CD14-positive monocyte (primary cell): ENCODE measurements around the gene GOLIM4. TPM values are rescaled to one million over a fixed set of nuclear protein-coding genes. Genes with fewer than 3 reads are reported as not detected.

Experiments used
- DNase-seq, 3 donors: peaks; one replicate each; pipeline ENCODE4 v3.0.0-alpha.2; 2011 to 2022
- H2AFZ ChIP-seq: 2 replicates; pipeline ENCODE4 v1.6.0; 2012; ENCODE audit warnings: mild to moderate bottlenecking, low read depth, low read length, inconsistent platforms; ENCODE audit not compliant: insufficient read depth, poor library complexity, severe bottlenecking
- H3K27ac ChIP-seq, 2 donors: 1 replicate in 1 of 2; 2 replicates in 1 of 2; pipeline ENCODE4 v1.5.1; 2012 to 2013; ENCODE audit warnings: low read length in 2 of 2, control low read depth in 1 of 2, inconsistent platforms in 1 of 2, low read depth in 1 of 2, mild to moderate bottlenecking in 1 of 2
- H3K27me3 ChIP-seq, 2 donors: one replicate each; pipeline versions ENCODE4 v1.6.0 to v1.6.1; 2011 to 2013; ENCODE audit warnings: low read length in 2 of 2; ENCODE audit not compliant: control insufficient read depth in 2 of 2, insufficient read depth in 2 of 2
- H3K36me3 ChIP-seq, 2 donors: replicated peaks in 1 of 2; 1 replicate in 1 of 2; 2 replicates in 1 of 2; pipeline versions ENCODE4 v1.5.1 to v1.6.1; 2012 to 2013; ENCODE audit warnings: low read length in 2 of 2, control low read depth in 1 of 2, inconsistent platforms in 1 of 2, mild to moderate bottlenecking in 1 of 2; ENCODE audit not compliant: insufficient read depth in 2 of 2, control insufficient read depth in 1 of 2
- H3K4me1 ChIP-seq, 2 donors: 1 replicate in 1 of 2; 2 replicates in 1 of 2; pipeline versions ENCODE4 v1.5.1 to v1.6.1; 2012 to 2013; ENCODE audit warnings: low read length in 2 of 2, control low read depth in 1 of 2, inconsistent platforms in 1 of 2, mild to moderate bottlenecking in 1 of 2, moderate library complexity in 1 of 2; ENCODE audit not compliant: insufficient read depth in 2 of 2, control insufficient read depth in 1 of 2
- H3K4me2 ChIP-seq: replicated peaks from 2 replicates; pipeline ENCODE3; 2012; ENCODE audit warnings: low read length, moderate library complexity, mild to moderate bottlenecking; ENCODE audit not compliant: poor library complexity, severe bottlenecking; ENCODE audit errors: extremely low read depth
- H3K4me3 ChIP-seq, 3 experiments: fragments of 200-600 bp in 1 of 3; sonication (generic) in 1 of 3; replicated peaks in 1 of 3; 1 replicate in 2 of 3; 2 replicates in 1 of 3; pipeline ENCODE4 v1.5.1; 2011 to 2013; ENCODE audit warnings: low read length in 3 of 3, mild to moderate bottlenecking in 3 of 3, control low read depth in 2 of 3, low read depth in 2 of 3, inconsistent platforms in 1 of 3, moderate library complexity in 1 of 3
- H3K79me2 ChIP-seq: 2 replicates; pipeline ENCODE4 v1.6.0; 2012; ENCODE audit warnings: mild to moderate bottlenecking, control low read depth, inconsistent platforms, low read length, moderate library complexity; ENCODE audit not compliant: insufficient read depth
- H3K9ac ChIP-seq: 2 replicates; pipeline ENCODE4 v1.6.0; 2017; ENCODE audit warnings: low read length, mild to moderate bottlenecking; ENCODE audit not compliant: insufficient read depth, poor library complexity, severe bottlenecking
- H3K9me3 ChIP-seq, 2 donors: replicated peaks in 1 of 2; 1 replicate in 1 of 2; 2 replicates in 1 of 2; pipeline versions ENCODE4 v1.5.1 to v1.6.1; 2012 to 2013; ENCODE audit warnings: low read length in 2 of 2, control low read depth in 1 of 2; ENCODE audit not compliant: control insufficient read depth in 1 of 2, insufficient read depth in 1 of 2
- H4K20me1 ChIP-seq: 2 replicates; pipeline ENCODE4 v1.6.0; 2012; ENCODE audit warnings: mild to moderate bottlenecking, low read length, control low read depth, moderate library complexity; ENCODE audit not compliant: insufficient read depth
- H3K27ac Mint-ChIP-seq, 7 donors: one replicate each; pipeline ENCODE4 v1.8.0; 2020; ENCODE audit warnings: mild to moderate bottlenecking in 7 of 7, mixed read lengths in 7 of 7, moderate library complexity in 6 of 7, inconsistent platforms in 2 of 7
- H3K27me3 Mint-ChIP-seq, 3 donors: one replicate each; pipeline ENCODE4 v1.8.0; 2021 to 2022; ENCODE audit warnings: low read depth in 3 of 3, mild to moderate bottlenecking in 3 of 3, mixed read lengths in 3 of 3, moderate library complexity in 3 of 3, inconsistent platforms in 1 of 3
- H3K36me3 Mint-ChIP-seq, 2 donors: one replicate each; pipeline ENCODE4 v1.8.0; 2020; ENCODE audit warnings: mixed read lengths in 2 of 2, inconsistent platforms in 1 of 2, mild to moderate bottlenecking in 1 of 2
- H3K4me1 Mint-ChIP-seq: one replicate; pipeline ENCODE4 v1.8.0; 2020; ENCODE audit warnings: mild to moderate bottlenecking, mixed read lengths
- H3K4me3 Mint-ChIP-seq, 2 donors: one replicate each; pipeline ENCODE4 v1.8.0; 2020; ENCODE audit warnings: mild to moderate bottlenecking in 2 of 2, mixed read lengths in 2 of 2, moderate library complexity in 1 of 2
- H3K9me3 Mint-ChIP-seq, 7 donors: one replicate each; pipeline ENCODE4 v1.8.0; 2020 to 2022; ENCODE audit warnings: mixed read lengths in 7 of 7, mild to moderate bottlenecking in 6 of 7, moderate library complexity in 6 of 7, inconsistent platforms in 2 of 7
- CTCF ChIP-seq: fragments of 200-600 bp; IDR thresholded peaks from one replicate; pipeline ENCODE4 v1.8.0; 2022; ENCODE audit warnings: antibody characterized with exemption, mild to moderate bottlenecking
- WGBS: methylation state at CpG from one replicate; pipeline ENCODE4 v1.1.5; 2013; ENCODE audit warnings: missing lambda C conversion rate; ENCODE audit not compliant: insufficient coverage; 5-methylcytosine and 5-hydroxymethylcytosine counted together
- intact Hi-C, 2 donors: fragments of 100-400 bp; cut with micrococcal nuclease; formaldehyde crosslinking; loops; one replicate each; pipeline versions ENCODE4 v1.15.0 to v1.15.1; 2023
- polyA plus RNA-seq, 3 donors: library from polyadenylated mRNA; depleted of rRNA in 1 of 3; unstranded in 2 of 3; stranded (reverse) in 1 of 3; fragments of 300-500 nt in 2 of 3; fragments of >200 nt in 1 of 3; fragmentation: Illumina TruSeq in 2 of 3; gene quantifications; 1 replicate in 2 of 3; 2 replicates in 1 of 3; pipeline ENCODE4 v1.2.3, GENCODE V29; 2012 to 2021

Gene GOLIM4
- polyA plus RNA-seq, 3 donors = 3.5 to 6.4 (median 5.8) TPM

GRCh38 chr3:167972502-167972901 is 123.2 kb downstream of the GOLIM4 start:
- peaks cover 8% of the 10 kb centered on the region for H3K4me1 Mint-ChIP-seq
- H3K9me3 Mint-ChIP-seq = no peaks in the 10 kb centered on the region
- H3K9ac ChIP-seq = no peak overlapping the region
- H3K36me3 Mint-ChIP-seq = no peaks in the 10 kb centered on the region
- no peak for TF ChIP-seq CTCF
- H3K9me3 ChIP-seq = no peaks in the 10 kb centered on the region
- peak in 1 of 3 donors; percentile 35 for DNase-seq
- H3K27ac Mint-ChIP-seq = no peak overlapping the region
- no peak overlapping the region for H3K4me3 Mint-ChIP-seq
- H2AFZ ChIP-seq = no peak overlapping the region
- H3K27me3 ChIP-seq = no peaks in the 10 kb centered on the region
- H3K27me3 Mint-ChIP-seq = peaks cover 0 to 2% (median 1%) of the 10 kb centered on the region in 3 donors
- H3K4me1 ChIP-seq = no peaks in the 10 kb centered on the region
- H3K36me3 ChIP-seq = no peaks in the 10 kb centered on the region
- H4K20me1 ChIP-seq = no peaks in the 10 kb centered on the region
- no peak overlapping the region for H3K4me2 ChIP-seq
- no peaks in the 10 kb centered on the region for H3K79me2 ChIP-seq
- no peak overlapping the region for H3K4me3 ChIP-seq
- no CpG with 5 or more reads among the region's 3 CpGs for WGBS
- H3K27ac ChIP-seq = no peak overlapping the region
- intact Hi-C loops = no loop called here

GRCh38 chr3:167969548-167969947 is 126.2 kb downstream of the GOLIM4 start:
- Histone ChIP-seq H2AFZ (no peak overlapping the region), H3K27me3 (no peaks in the 10 kb centered on the region), H3K9ac (no peak overlapping the region), H3K4me2 (no peak overlapping the region), H3K27ac (no peak overlapping the region), H3K9me3 (no peaks in the 10 kb centered on the region), H3K79me2 (no peaks in the 10 kb centered on the region), H3K4me1 (no peaks in the 10 kb centered on the region), H4K20me1 (no peaks in the 10 kb centered on the region), H3K4me3 (no peak overlapping the region), H3K36me3 (no peaks in the 10 kb centered on the region)
- Mint-ChIP-seq H3K27ac (no peak overlapping the region), H3K4me1 (peaks cover 8% of the 10 kb centered on the region), H3K9me3 (peaks cover 0 to 2% (median 0%) of the 10 kb centered on the region in 7 donors), H3K36me3 (no peaks in the 10 kb centered on the region), H3K4me3 (no peak overlapping the region), H3K27me3 (peaks cover 0 to 4% (median 1%) of the 10 kb centered on the region in 3 donors)
- no peak for TF ChIP-seq CTCF
- intact Hi-C loops = no loop called here
- no CpG with 5 or more reads among the region's 1 CpG for whole genome bisulfite sequencing
- no peak for DNase-seq
